BLaER1 (cell line): ENCODE results near the gene SLC17A1.

Source experiments
- H3K27ac ChIP-seq: shearing (Covaris generic); formaldehyde crosslinking; 2 replicates; pipeline ENCODE4 v1.8.1; 2022
- H3K27me3 ChIP-seq: shearing (Covaris generic); formaldehyde crosslinking; 2 replicates; pipeline ENCODE4 v1.8.1; 2022
- H3K36me3 ChIP-seq: shearing (Covaris generic); formaldehyde crosslinking; 2 replicates; pipeline ENCODE4 v1.8.1; 2022
- H3K4me1 ChIP-seq: shearing (Covaris generic); formaldehyde crosslinking; 2 replicates; pipeline ENCODE4 v1.8.1; 2022
- H3K4me2 ChIP-seq: shearing (Covaris generic); formaldehyde crosslinking; 2 replicates; pipeline ENCODE4 v1.8.1; 2022
- H3K4me3 ChIP-seq: shearing (Covaris generic); formaldehyde crosslinking; 2 replicates; pipeline ENCODE4 v1.8.1; 2022
- H3K9ac ChIP-seq: shearing (Covaris generic); formaldehyde crosslinking; 2 replicates; pipeline ENCODE4 v1.8.1; 2022
- H3K9me3 ChIP-seq: shearing (Covaris generic); formaldehyde crosslinking; 2 replicates; pipeline ENCODE4 v1.8.1; 2022
- H4K20me1 ChIP-seq: shearing (Covaris generic); formaldehyde crosslinking; 2 replicates; pipeline ENCODE4 v1.8.1; 2022
- Cebpa-rat ChIP-seq: shearing (Covaris generic); IDR thresholded peaks from 2 replicates; pipeline ENCODE4 v1.8.1; 2022

Gene SLC17A1

DNA sequence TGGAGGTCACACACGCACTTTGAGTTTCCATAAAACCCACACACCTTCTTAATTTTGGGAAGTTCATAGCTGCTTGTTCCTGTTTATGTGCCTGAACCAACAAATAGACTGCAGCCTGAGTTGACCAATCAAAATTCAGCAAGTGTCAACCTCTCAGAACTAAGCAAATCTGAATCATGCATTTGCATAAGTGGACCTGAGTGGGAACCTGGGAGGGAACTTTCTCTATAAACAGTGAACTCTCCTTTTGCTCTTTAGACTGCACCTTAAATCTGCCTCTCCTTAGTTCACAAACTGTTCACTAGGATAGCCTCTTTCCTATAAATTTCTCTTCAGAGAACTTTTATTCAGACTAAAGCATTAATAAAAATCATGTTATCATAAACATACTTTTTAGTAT is 37.9 kb downstream of the SLC17A1 start:
- H4K20me1 ChIP-seq = no peaks in the 10 kb centered on the region
- no peaks in the 10 kb centered on the region for H3K27me3 ChIP-seq
- H3K36me3 ChIP-seq = no peaks in the 10 kb centered on the region
- TF ChIP-seq Cebpa-rat = no peak
- H3K4me3 ChIP-seq = no peak overlapping the region
- no peak overlapping the region for H3K27ac ChIP-seq
- H3K4me1 ChIP-seq = no peaks in the 10 kb centered on the region
- no peaks in the 10 kb centered on the region for H3K9me3 ChIP-seq
- H3K9ac ChIP-seq = no peak overlapping the region
- no peak overlapping the region for H3K4me2 ChIP-seq

DNA sequence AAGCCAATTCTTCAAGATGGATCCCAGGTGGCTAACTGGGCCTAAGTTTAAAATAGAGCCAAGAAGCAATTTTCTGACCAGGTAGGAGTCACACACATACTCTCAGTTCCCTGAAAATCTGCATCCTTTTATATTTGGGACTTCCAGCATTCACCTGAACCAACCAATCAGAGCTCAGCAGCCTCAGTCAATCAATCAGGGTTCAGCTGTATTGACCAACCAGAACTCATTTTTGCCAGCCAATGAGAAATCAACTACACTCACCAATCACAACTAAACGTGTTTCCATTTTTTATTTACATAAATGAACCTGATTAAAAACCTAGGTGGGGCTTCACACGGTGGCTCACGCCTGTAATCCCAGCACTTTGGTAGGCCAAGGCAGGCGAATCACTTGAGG is 39.8 kb downstream of the SLC17A1 start:
- Histone ChIP-seq H3K27me3 (no peaks in the 10 kb centered on the region), H3K9me3 (no peaks in the 10 kb centered on the region), H4K20me1 (no peaks in the 10 kb centered on the region), H3K4me2 (no peak overlapping the region), H3K9ac (no peak overlapping the region), H3K27ac (no peak overlapping the region), H3K4me1 (no peaks in the 10 kb centered on the region), H3K4me3 (no peak overlapping the region), H3K36me3 (no peaks in the 10 kb centered on the region)
- TF ChIP-seq Cebpa-rat = no peak

- Histone ChIP-seq H3K27ac (no peak overlapping the region), H3K4me2 (no peak overlapping the region), H3K9ac (no peak overlapping the region), H3K27me3 (no peaks in the 10 kb centered on the region), H3K4me3 (no peak overlapping the region), H3K9me3 (no peaks in the 10 kb centered on the region), H3K36me3 (no peaks in the 10 kb centered on the region), H3K4me1 (no peaks in the 10 kb centered on the region), H4K20me1 (no peaks in the 10 kb centered on the region)
- no peak for TF ChIP-seq Cebpa-rat
Measured at GRCh38 chr6:25789475-25789874, 42.4 kb downstream of the SLC17A1 start.

DNA sequence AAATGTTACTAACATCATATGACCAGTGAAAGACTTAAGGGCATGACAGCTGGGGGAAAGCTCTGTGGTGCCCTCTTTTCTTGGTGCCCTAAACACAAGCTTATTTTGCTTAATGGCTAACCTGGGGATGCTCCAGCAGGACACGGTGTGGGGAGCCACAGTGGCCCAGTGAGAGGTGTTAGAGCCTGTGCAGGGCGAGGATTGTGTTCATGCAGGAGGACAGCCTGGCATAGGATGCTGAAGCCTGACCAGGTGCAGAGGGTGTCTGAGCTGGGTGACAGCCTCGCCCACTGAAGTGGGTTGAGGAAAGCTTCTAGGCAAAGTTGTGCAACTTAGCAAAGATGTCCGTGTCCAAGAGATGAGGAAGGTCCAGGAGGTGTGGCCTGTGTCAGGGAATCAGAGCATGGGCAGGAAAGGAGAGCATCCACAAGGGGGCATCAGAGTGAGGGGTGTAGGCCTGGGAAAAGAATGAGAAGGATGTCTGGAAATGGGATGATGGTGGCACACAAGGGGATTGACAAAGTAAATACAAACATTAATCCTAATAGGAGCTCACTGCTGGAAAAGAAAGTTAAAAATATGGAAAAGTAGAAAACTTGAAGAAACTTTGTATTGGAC is 43.4 kb downstream of the SLC17A1 start:
- H3K27ac ChIP-seq = no peak overlapping the region
- H3K27me3 ChIP-seq = no peaks in the 10 kb centered on the region
- H3K4me3 ChIP-seq = no peak overlapping the region
- no peaks in the 10 kb centered on the region for H3K4me1 ChIP-seq
- H3K36me3 ChIP-seq = no peaks in the 10 kb centered on the region
- no peaks in the 10 kb centered on the region for H4K20me1 ChIP-seq
- H3K9ac ChIP-seq = no peak overlapping the region
- H3K4me2 ChIP-seq = no peak overlapping the region
- no peaks in the 10 kb centered on the region for H3K9me3 ChIP-seq
- TF ChIP-seq Cebpa-rat = no peak

GRCh38 chr6:25787428-25787827 is 44.4 kb downstream of the SLC17A1 start:
- Histone ChIP-seq H3K36me3 (no peaks in the 10 kb centered on the region), H3K4me2 (no peak overlapping the region), H3K4me1 (no peaks in the 10 kb centered on the region), H3K27me3 (no peaks in the 10 kb centered on the region), H3K4me3 (no peak overlapping the region), H3K9me3 (no peaks in the 10 kb centered on the region), H3K9ac (no peak overlapping the region), H3K27ac (no peak overlapping the region), H4K20me1 (no peaks in the 10 kb centered on the region)
- no peak for TF ChIP-seq Cebpa-rat

DNA sequence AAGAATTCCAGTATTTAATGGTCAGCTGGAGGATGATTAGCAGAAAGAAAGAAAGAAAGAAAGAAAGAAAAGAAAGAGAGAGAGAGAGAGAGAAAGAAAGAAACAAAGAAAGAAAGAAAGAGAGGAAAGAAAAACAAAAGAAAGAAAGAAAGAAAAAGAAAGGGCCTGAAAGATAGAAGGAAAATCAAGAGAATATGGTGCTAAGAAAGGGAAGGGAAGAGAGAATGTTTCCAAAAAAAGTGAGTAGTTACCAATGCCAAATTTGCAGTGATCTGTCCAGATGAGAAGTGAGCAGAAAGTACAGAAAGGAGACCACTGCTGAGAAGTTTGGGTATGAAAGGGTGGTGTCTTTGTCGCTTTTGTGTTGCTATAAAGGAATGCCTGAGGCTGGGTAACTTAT is 50.7 kb downstream of the SLC17A1 start:
- Histone ChIP-seq H3K27me3 (no peaks in the 10 kb centered on the region), H3K4me3 (no peak overlapping the region), H3K9me3 (no peaks in the 10 kb centered on the region), H4K20me1 (no peaks in the 10 kb centered on the region), H3K4me2 (no peak overlapping the region), H3K36me3 (no peaks in the 10 kb centered on the region), H3K9ac (no peak overlapping the region), H3K4me1 (no peaks in the 10 kb centered on the region), H3K27ac (no peak overlapping the region)
- no peak for TF ChIP-seq Cebpa-rat

- no peak overlapping the region for H3K4me3 ChIP-seq
- H3K9ac ChIP-seq = no peak overlapping the region
- no peaks in the 10 kb centered on the region for H3K9me3 ChIP-seq
- H3K27me3 ChIP-seq = no peaks in the 10 kb centered on the region
- H3K4me1 ChIP-seq = no peaks in the 10 kb centered on the region
- no peak overlapping the region for H3K4me2 ChIP-seq
- no peak for TF ChIP-seq Cebpa-rat
- H3K36me3 ChIP-seq = no peaks in the 10 kb centered on the region
- H3K27ac ChIP-seq = no peak overlapping the region
- no peaks in the 10 kb centered on the region for H4K20me1 ChIP-seq
Measured at GRCh38 chr6:25777856-25778649, 53.8 kb downstream of the SLC17A1 start.

GRCh38 chr6:25777031-25777430 is 54.8 kb downstream of the SLC17A1 start:
- Histone ChIP-seq H3K27ac (no peak overlapping the region), H3K9me3 (no peaks in the 10 kb centered on the region), H3K9ac (no peak overlapping the region), H3K4me2 (no peak overlapping the region), H3K27me3 (no peaks in the 10 kb centered on the region), H4K20me1 (no peaks in the 10 kb centered on the region), H3K36me3 (no peaks in the 10 kb centered on the region), H3K4me1 (no peaks in the 10 kb centered on the region), H3K4me3 (no peak overlapping the region)
- no peak for TF ChIP-seq Cebpa-rat

DNA sequence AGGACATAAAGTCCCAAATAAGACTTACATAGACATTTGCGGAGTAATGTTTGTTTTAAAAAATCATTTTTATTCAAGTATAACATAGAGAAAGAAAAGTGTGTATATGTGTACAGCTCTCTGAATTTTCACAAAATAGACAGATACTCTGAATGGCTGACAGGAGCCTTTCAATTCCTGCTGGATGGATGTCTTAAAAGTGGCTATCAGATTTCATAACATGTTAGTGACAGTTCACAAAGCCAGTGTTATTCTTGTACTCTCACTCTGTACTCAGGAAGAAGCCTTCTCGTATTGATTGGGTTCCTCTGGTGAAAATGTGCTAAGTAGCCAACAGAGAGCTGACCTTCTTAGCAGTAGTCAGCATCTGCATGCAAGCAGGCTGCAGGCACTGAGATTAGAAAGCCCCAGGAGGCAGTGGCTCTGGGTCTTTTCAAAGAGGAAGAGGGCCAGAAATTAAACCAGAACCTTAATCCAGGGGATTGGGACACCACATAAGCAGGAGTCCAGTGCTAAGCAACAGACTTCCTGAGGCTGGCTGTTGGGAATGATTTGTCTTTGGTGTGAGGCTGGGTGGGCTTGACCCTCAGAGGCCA is 57.6 kb downstream of the SLC17A1 start:
- no peak overlapping the region for H3K27ac ChIP-seq
- H3K27me3 ChIP-seq = no peaks in the 10 kb centered on the region
- TF ChIP-seq Cebpa-rat = no peak
- H3K4me2 ChIP-seq = no peak overlapping the region
- no peaks in the 10 kb centered on the region for H3K9me3 ChIP-seq
- no peak overlapping the region for H3K4me3 ChIP-seq
- H3K4me1 ChIP-seq = no peaks in the 10 kb centered on the region
- no peaks in the 10 kb centered on the region for H4K20me1 ChIP-seq
- no peak overlapping the region for H3K9ac ChIP-seq
- H3K36me3 ChIP-seq = no peaks in the 10 kb centered on the region

DNA sequence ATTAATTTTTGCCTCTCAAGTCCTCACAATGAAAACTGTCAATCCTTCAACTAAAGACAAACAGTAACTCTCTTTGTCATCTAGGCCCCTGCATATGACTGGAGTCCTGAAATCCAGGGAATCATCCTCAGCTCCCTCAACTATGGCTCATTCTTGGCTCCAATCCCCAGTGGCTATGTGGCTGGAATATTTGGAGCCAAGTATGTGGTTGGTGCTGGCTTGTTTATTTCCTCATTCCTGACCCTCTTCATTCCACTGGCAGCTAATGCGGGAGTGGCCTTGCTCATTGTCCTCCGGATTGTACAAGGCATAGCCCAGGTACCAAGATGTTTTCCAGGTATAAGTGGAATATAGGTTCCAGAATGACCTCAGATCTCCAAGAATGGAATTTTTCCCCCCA is 61.9 kb downstream of the SLC17A1 start:
- H3K4me3 ChIP-seq = no peak overlapping the region
- no peaks in the 10 kb centered on the region for H4K20me1 ChIP-seq
- H3K36me3 ChIP-seq = no peaks in the 10 kb centered on the region
- H3K9me3 ChIP-seq = no peaks in the 10 kb centered on the region
- TF ChIP-seq Cebpa-rat = no peak
- no peak overlapping the region for H3K4me2 ChIP-seq
- H3K9ac ChIP-seq = no peak overlapping the region
- H3K4me1 ChIP-seq = no peaks in the 10 kb centered on the region
- H3K27ac ChIP-seq = no peak overlapping the region
- no peaks in the 10 kb centered on the region for H3K27me3 ChIP-seq
